SU-DHL-6 (cell line): Measurements from ENCODE around the gene ARHGAP29.

ENCODE experiments used
- EZH2phosphoT487 ChIP-seq: fragments of 200-600 bp; sonication (generic), shearing (Covaris generic); conservative IDR thresholded peaks from 2 replicates; pipeline ENCODE4 v1.6.1; 2018; ENCODE audit warnings: mild to moderate bottlenecking, antibody characterized with exemption, low read length, moderate library complexity, mixed read lengths
- TF ChIP-seq, protein P1 (sequence below): fragments of 200-600 bp; sonication (generic); IDR thresholded peaks from one replicate; pipeline ENCODE4 v1.5.1; 2017; ENCODE audit warnings: antibody characterized with exemption, mild to moderate bottlenecking, low read length, moderate library complexity; ENCODE audit not compliant: insufficient read depth, poor library complexity, severe bottlenecking

DNA sequence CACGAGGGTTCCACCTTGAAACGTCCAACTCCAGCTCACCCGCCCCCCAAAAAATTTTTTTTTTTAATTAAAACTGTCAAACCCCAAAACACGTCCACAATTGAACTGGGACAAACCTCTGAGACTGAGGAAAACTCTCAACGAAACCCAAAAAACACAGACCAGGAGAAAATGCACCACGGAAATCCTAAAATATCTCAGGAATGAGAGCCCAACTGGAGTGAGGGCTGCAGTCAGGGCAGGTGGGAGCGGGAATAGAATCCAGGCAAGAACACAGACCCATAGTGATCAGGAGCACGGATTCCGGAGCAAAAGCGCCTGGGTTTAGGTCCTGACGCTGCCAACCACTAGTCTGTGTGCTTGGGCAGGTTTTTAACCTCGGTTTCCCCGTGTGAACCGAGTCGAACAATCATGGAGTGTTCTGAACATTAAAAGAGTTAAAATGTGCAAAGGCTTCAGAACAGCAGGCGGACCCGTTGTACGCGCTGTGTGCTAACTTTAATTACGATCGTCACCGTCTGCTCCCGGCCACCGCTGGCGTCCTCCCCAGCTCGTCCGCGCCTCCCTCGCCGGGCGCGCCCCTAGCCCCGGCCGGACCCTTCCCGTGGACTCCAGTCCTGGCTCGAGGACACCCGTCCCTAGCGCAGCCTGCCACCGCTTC is 624 bp downstream of the ARHGAP29 start:
- TF ChIP-seq, protein P1, sequence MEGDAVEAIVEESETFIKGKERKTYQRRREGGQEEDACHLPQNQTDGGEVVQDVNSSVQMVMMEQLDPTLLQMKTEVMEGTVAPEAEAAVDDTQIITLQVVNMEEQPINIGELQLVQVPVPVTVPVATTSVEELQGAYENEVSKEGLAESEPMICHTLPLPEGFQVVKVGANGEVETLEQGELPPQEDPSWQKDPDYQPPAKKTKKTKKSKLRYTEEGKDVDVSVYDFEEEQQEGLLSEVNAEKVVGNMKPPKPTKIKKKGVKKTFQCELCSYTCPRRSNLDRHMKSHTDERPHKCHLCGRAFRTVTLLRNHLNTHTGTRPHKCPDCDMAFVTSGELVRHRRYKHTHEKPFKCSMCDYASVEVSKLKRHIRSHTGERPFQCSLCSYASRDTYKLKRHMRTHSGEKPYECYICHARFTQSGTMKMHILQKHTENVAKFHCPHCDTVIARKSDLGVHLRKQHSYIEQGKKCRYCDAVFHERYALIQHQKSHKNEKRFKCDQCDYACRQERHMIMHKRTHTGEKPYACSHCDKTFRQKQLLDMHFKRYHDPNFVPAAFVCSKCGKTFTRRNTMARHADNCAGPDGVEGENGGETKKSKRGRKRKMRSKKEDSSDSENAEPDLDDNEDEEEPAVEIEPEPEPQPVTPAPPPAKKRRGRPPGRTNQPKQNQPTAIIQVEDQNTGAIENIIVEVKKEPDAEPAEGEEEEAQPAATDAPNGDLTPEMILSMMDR, result no peak
- no peak for TF ChIP-seq EZH2phosphoT487
